HG02678 (cell line): ENCODE measurements around the gene HEG1.

Experiments used
- ATAC-seq: cut with Tn5 transposase; IDR thresholded peaks from one replicate; pipeline ENCODE4 v1.9.1; 2021; ENCODE audit warnings: mild to moderate bottlenecking, moderate library complexity; ENCODE audit not compliant: unreplicated experiment

The HEG1 gene

DNA sequence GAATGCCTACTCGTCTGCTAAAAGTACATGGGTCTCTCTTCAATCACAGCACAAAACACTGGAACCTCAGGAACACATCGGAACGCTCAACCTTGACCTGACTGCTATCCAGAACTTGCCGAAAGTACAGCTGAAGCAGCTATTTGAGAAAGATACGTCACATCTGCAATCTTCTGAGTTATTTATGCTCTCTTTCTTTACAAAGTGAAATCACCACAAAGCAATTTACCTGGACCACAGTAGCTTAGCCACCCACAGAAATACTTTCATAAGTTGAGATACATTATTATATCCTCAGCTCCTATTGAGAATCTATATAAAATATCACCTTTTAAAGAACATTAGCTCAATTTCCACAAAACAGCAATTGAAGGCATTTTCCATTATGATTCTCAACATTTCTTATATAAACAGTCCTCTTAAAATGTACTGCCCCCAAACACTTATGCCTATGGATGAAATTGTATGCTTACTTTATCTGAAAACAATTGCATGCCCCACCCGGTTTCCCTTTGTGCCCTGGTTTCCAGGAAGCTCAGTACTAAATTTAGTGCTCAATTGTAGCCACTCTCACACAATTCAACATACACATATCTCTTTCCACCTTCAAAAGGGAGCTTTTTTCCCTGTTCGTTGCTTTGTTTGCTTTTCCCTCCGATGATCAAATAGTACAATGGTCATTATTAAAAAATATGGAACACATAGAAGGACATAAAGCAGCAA, 31.8 kb downstream of the HEG1 start:
- ATAC-seq: no peak

DNA sequence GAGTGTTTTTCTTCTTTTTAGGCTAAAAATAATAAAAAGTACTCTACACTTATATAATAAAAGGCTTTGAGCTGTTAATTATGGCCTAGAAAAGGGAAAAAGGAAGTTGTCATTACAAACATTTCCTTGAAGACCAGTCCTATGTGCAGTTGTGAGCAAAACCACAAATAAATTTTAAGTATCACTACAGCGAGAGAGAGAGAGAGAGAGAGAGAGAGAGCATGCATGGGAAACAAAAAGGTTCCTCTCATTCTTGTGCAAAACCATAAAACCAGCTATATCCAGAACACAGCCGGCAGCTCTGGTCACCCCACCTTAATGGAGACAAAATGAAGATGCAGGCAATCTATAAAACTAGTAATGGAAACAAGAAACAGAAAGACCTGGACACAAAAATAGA, 33.6 kb downstream of the HEG1 start:
- ATAC-seq: no peak

GRCh38 chr3:125019271-125019670, 36.5 kb downstream of the HEG1 start:
- ATAC-seq: no peak

- no peak for ATAC-seq
Observed at GRCh38 chr3:125017406-125017805, 38.4 kb downstream of the HEG1 start.

DNA sequence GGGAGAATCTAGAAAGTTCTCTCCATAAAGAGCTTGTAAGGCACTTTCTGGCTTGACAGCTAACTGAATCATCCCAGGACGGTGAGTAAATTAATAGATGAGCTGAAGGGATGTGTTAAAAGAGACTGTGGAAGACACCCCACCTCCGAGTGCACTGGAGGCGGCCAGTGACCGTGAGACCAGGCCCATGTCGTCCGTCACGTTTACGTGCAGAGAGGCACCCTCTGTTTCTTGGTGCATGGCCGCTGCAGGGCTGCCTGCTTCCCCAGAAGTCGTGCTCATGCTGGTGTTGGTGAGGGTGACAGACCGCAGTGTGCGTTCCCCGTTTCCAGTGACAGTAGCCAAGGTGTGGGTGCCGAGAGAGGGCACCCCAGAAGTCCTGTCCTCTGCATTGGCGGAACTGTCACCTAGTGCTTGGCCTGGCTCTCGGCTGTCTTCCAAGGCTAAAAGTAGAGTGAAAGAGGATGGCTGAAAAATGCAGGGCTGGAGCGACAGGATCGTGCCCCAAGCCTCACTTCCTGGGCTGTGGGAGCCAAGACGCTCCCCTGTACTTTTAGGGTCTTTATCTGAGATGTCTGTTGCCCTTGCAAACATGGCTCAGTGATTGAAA, 41.1 kb downstream of the HEG1 start:
- no peak for ATAC-seq

DNA sequence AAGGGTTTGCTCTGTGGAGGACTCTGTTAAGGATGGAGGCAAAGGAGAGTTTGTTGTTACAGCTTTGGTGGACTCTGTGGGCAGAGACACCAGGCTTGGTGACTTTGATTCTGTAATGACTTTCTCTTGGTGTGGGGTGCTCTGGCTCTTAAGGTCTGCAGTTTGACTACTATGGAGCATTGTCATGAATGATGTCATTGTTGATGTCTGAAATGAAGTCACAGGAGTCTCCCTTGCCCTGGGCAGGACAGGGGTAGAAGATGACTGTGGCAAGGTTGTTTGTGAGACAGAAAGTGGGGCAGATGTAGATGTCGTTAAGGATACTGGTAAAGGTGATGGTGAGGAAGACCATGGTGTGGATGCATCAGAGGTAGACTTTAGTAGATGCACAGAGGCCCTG, 42.7 kb downstream of the HEG1 start:
- no peak for ATAC-seq

- no peak for ATAC-seq
Observed at GRCh38 chr3:125011941-125012340, 43.9 kb downstream of the HEG1 start.

DNA sequence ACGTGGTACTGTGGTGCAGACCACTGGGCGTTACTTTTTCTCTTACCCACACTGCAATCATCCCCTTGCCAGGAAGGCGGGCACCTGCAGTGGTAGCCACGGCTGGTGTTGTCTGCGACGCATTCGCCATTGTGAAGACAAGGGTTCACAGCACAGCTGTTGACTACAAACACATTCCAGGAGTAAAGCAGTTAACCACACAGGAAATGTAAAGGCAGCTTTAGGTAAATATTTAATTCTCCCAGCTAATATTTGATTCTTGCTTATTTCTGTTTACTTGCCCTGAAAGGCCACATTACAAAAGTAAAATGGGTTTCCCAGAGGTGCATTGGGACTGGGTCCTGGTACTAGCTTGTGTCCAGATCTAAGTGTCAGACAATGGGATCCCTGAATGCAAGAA, 45.4 kb downstream of the HEG1 start:
- ATAC-seq: no peak

- no peak for ATAC-seq
Observed at GRCh38 chr3:125008766-125009165, 47.0 kb downstream of the HEG1 start.

DNA sequence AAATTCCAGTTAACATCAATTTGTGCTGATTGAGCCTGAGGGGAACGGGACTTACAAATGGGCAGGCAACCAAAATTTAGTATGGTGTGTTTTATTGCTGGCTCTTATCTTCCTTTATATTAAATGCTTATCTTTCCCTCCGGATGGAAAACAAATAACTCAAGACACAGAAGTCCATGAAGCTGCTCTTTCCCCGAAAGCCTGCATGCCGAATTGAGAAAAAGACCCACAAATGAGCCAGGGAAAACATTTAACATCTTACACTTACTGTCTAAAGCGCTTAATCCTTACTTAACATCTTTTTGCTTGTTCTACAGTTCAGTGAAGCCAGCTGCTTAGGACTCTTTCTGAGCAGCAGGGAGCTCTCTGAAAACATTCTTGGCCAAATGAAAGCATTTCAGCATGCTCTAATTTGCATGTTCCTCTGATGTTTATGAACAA, 49.5 kb downstream of the HEG1 start:
- no peak for ATAC-seq

DNA sequence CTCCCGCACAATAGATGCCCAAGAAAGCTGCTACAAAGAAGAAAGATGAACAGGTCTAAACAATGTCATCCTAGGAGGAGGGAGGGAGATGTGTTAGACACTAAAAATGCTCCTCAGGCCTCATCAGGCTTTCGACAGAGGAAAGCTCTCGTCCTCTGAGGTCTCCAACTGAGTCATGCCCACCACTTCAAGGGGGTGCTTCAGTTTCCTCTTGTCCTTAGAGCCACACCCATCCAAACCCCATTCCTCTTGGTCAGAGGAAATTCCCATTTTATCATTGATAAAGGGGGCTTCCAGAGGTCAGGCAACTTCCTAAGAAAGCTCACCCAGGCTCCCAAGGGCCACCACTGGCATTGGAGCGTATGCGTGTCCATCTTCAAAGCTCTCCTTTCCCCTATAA, 50.1 kb downstream of the HEG1 start:
- ATAC-seq: no peak

- ATAC-seq: no peak
Observed at GRCh38 chr3:125005222-125005621, 50.6 kb downstream of the HEG1 start.

GRCh38 chr3:125003859-125004595, 51.8 kb downstream of the HEG1 start:
- ATAC-seq: no peak

- no peak for ATAC-seq
Observed at GRCh38 chr3:125003369-125003853, 52.4 kb downstream of the HEG1 start.

DNA sequence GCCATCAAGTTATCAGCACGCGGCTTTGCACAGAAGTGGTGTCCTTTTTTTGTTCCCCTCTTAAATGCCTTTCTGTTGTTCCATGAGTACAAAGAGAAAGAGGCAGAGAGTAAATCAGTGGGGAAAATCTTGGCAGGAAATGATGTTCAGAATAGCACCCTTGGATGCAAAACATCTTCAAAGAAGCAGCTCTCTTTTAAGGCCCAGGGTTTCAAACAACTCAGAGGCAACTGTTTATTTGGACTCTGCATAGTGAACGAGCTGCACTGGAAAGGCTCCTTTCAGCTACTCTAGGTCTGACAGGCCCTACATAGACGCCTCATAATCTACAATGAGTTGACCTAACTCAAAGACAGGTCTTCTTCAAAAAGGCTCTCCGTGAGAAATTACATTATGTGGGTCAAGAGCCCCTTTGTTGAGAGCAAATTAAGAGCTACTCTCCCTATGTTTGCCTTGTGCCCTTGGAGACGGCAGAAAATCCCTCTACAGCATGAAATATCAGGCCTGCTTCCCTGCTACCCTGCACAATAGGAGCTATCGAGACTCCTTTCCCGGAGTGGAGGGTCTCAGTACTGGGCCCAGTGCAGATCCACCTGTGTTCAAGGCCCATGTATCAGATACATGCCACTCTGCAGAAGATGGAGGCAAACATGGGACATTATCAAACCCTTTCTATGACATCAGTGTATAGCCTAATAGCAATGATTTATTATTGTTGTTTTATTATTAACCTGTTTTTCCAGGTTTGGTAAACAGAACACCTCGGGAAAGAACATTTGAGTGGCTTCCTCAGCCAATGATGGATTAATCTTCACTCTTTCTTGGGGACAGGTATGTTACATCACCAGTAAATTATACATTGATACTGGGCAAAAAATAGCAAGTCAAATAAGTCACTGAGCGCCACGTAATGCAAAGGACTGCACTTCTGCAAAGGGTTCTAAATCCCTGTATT, 53.1 kb downstream of the HEG1 start:
- no peak for ATAC-seq

DNA sequence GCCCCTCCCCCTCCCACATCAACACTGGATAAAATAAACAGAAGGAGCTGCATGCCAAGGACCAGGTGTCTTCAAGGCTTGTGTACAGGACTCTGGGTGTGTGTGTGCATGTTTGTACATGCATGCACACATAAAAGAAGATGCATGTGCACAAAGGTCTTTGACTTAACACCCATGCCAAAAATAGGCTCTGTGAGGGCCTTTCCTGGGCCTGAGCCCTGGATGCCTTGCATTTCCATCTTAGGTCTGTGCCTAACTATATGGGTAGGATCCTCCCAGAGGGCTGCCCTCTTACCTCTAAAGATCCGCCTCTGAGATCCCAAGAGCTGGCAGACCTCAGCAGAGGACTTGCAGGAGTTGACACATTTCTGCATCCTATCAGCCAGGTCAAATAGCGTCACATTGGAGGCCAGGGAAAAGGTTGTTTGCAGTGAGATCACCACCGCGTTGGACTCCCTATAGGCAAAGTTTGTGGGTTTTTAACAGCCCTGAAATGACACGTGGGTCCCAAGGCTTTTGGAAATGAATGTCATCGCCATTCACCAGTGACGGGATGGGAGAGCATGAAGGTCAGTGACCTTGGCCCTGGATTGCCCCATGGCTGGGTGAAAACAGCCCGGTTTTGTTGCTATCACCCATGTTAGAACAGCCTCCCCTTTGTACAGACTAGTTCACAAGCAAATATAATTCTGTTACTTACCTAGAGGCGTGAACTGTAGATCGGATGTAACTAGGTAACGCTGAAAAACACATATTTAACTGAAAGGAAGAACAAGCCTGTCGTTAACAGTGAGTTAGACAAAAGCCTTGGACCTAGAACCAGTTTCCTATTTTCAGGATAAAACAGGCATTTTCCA, 54.0 kb downstream of the HEG1 start:
- ATAC-seq: no peak

DNA sequence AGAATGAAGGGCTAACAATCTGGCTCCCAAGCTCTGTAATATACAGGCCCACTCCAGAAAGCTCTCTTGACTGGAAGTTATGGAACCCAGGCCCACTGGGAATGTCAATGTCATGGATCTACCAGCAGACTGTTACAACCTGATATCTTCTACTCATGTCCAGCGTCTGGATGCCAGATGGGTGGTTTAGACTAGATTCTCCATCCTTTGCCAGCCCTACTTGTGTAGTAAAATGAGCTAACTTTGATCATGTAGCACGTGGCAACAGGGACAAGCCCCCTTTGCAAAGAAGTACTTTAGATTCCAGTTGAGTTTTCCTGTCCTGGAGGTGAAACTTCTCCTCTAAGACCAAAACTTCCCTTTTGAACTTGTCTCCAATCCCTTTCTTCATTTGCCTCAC, 55.1 kb downstream of the HEG1 start:
- ATAC-seq: no peak

GRCh38 chr3:124999897-125000435, 55.8 kb downstream of the HEG1 start:
- no peak for ATAC-seq

DNA sequence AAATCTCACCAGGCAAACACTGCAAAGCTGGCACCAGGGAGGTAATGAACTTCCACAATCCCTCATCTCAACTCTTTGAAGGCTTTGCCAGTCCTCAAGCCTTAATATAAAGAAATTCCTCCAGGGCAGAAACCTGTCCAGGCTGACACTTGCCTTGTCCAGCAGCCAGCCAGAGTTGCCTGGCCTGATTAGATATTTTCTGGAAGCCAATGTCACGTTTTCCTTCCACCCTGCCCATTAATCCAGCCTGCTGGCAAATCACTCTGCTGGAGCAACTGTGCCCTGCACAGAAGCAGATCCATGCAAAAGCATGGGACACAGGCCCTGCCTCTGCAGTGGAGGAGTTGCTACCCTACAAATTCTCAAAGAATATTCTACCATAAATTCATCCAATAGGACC, 56.5 kb downstream of the HEG1 start:
- no peak for ATAC-seq

GRCh38 chr3:124998247-124998630, 57.6 kb downstream of the HEG1 start:
- ATAC-seq: no peak
